Endodermal cell (in vitro differentiated cells): ENCODE data around the gene MPEG1. TPM values are rescaled to one million over a fixed set of nuclear protein-coding genes. Genes with fewer than 3 reads are reported as not detected.

Experiments
- DNase-seq: peaks from one replicate; pipeline ENCODE4 v3.0.0-alpha.2; 2017
- H3K27ac ChIP-seq: 2 replicates; pipeline ENCODE4 v1.5.1; 2013; ENCODE audit warnings: mild to moderate bottlenecking, low read depth, low read length, moderate library complexity
- H3K27me3 ChIP-seq: 2 replicates; pipeline ENCODE4 v1.6.1; 2013; ENCODE audit warnings: mild to moderate bottlenecking, low read length, moderate library complexity; ENCODE audit not compliant: insufficient read depth, control insufficient read depth, poor library complexity, severe bottlenecking
- H3K36me3 ChIP-seq: 2 replicates; pipeline ENCODE4 v1.7.0; 2013; ENCODE audit warnings: mild to moderate bottlenecking, low read length, moderate library complexity; ENCODE audit not compliant: control insufficient read depth, insufficient read depth
- H3K4me1 ChIP-seq: one replicate; pipeline ENCODE4 v1.7.0; 2013; ENCODE audit warnings: low read length; ENCODE audit not compliant: control insufficient read depth, insufficient read depth
- H3K4me3 ChIP-seq: 2 replicates; pipeline ENCODE4 v1.5.1; 2013; ENCODE audit warnings: mild to moderate bottlenecking, low read length, moderate library complexity
- H3K9ac ChIP-seq: 2 replicates; pipeline ENCODE4 v1.6.1; 2013; ENCODE audit warnings: mild to moderate bottlenecking, low read length, moderate library complexity; ENCODE audit not compliant: poor library complexity, severe bottlenecking; ENCODE audit errors: extremely low read depth
- H3K9me3 ChIP-seq: 2 replicates; pipeline ENCODE4 v1.6.1; 2013; ENCODE audit warnings: mild to moderate bottlenecking, low read length, moderate library complexity; ENCODE audit not compliant: control insufficient read depth
- H3K27ac Mint-ChIP-seq: 2 replicates; pipeline ENCODE4 v1.8.0; 2020; ENCODE audit warnings: mixed read lengths
- H3K27me3 Mint-ChIP-seq: 2 replicates; pipeline ENCODE4 v1.8.0; 2021; ENCODE audit warnings: mild to moderate bottlenecking, mixed read lengths; ENCODE audit not compliant: insufficient read depth
- H3K36me3 Mint-ChIP-seq: 2 replicates; pipeline ENCODE4 v1.8.0; 2020; ENCODE audit warnings: low read depth, mixed read lengths
- H3K4me1 Mint-ChIP-seq: 2 replicates; pipeline ENCODE4 v1.8.0; 2020; ENCODE audit warnings: mixed read lengths
- H3K4me3 Mint-ChIP-seq: 2 replicates; pipeline ENCODE4 v1.8.0; 2020; ENCODE audit warnings: mild to moderate bottlenecking, moderate library complexity, mixed read lengths
- H3K9me3 Mint-ChIP-seq: 2 replicates; pipeline ENCODE4 v1.8.0; 2020; ENCODE audit warnings: mild to moderate bottlenecking, mixed read lengths
- WGBS, 2 experiments: methylation state at CpG; one replicate each; pipeline versions ENCODE4 v1.1.5 to v1.1.7; 2013; ENCODE audit warnings: missing lambda C conversion rate in 2 of 2, mixed read lengths in 1 of 2; ENCODE audit not compliant: insufficient coverage in 1 of 2, insufficient read length in 1 of 2; 5-methylcytosine and 5-hydroxymethylcytosine counted together
- total RNA-seq, 2 donors: library from RNA; stranded (reverse); fragmentation: NEBNext Ultra II Directional in 1 of 2; extraction: Animal tissue kit (Norgen Biotek cat#: 25700) in 1 of 2; gene quantifications; 2 replicates in 1 of 2; 3 replicates in 1 of 2; pipeline ENCODE4 v1.2.1, GENCODE V29; 2021
- TF ChIP-seq, protein P1 (sequence below): fragments of 200-600 bp; sonication (generic); conservative IDR thresholded peaks from 2 replicates; pipeline ENCODE4 v1.5.0; 2021; ENCODE audit warnings: antibody characterized with exemption, mild to moderate bottlenecking

The MPEG1 gene
- total RNA-seq, 2 donors from 2014 or later, result not detected

- H3K4me3 ChIP-seq, result no peak overlapping the region
- peaks cover 17% of the 10 kb centered on the region for H3K9me3 ChIP-seq
- no peak overlapping the region for H3K9ac ChIP-seq
- peaks cover 75% of the 10 kb centered on the region for H3K36me3 Mint-ChIP-seq
- H3K4me1 Mint-ChIP-seq, result no peaks in the 10 kb centered on the region
- H3K9me3 Mint-ChIP-seq, result peaks cover 13% of the 10 kb centered on the region
- H3K27ac Mint-ChIP-seq, result no peak overlapping the region
- H3K36me3 ChIP-seq, result peaks cover 98% of the 10 kb centered on the region
- H3K27me3 ChIP-seq, result no peaks in the 10 kb centered on the region
- no peak for DNase-seq
- TF ChIP-seq, protein P1, sequence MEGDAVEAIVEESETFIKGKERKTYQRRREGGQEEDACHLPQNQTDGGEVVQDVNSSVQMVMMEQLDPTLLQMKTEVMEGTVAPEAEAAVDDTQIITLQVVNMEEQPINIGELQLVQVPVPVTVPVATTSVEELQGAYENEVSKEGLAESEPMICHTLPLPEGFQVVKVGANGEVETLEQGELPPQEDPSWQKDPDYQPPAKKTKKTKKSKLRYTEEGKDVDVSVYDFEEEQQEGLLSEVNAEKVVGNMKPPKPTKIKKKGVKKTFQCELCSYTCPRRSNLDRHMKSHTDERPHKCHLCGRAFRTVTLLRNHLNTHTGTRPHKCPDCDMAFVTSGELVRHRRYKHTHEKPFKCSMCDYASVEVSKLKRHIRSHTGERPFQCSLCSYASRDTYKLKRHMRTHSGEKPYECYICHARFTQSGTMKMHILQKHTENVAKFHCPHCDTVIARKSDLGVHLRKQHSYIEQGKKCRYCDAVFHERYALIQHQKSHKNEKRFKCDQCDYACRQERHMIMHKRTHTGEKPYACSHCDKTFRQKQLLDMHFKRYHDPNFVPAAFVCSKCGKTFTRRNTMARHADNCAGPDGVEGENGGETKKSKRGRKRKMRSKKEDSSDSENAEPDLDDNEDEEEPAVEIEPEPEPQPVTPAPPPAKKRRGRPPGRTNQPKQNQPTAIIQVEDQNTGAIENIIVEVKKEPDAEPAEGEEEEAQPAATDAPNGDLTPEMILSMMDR, result no peak
- no peaks in the 10 kb centered on the region for H3K4me1 ChIP-seq
- no peaks in the 10 kb centered on the region for H3K27me3 Mint-ChIP-seq
- H3K4me3 Mint-ChIP-seq, result no peak overlapping the region
- H3K27ac ChIP-seq, result no peak overlapping the region
- 96 to 100% methylated on average over 2 to 4 of the region's 4 CpGs for WGBS, 2 experiments
Measured at GRCh38 chr11:59192446-59193020, 20.2 kb downstream of the MPEG1 start.

DNA sequence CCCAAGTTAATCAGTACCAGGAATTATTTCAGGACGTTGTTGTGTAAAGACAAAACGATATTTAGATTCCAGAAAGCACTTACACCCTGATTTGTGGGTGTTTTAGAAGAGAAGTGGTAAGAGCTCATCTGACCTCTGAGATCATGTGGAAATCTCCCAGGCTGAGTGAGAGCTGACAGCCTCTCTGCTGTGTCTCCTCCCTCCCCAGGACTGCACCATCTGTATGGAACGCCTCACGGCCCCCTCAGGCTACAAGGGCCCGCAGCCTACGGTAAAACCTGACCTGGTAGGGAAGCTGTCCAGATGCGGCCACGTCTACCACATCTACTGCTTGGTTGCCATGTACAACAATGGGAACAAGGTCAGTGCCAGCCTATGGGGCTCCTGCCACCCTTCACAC, 20.8 kb downstream of the MPEG1 start:
- TF ChIP-seq, protein P1, result no peak
- Mint-ChIP-seq H3K9me3 (peaks cover 9% of the 10 kb centered on the region), H3K36me3 (peaks cover 73% of the 10 kb centered on the region), H3K4me1 (no peaks in the 10 kb centered on the region), H3K27ac (no peak overlapping the region), H3K27me3 (no peaks in the 10 kb centered on the region), H3K4me3 (no peak overlapping the region)
- no peak for DNase-seq
- Histone ChIP-seq H3K27ac (no peak overlapping the region), H3K36me3 (peaks cover 100% of the 10 kb centered on the region), H3K9me3 (peaks cover 16% of the 10 kb centered on the region), H3K4me3 (no peak overlapping the region), H3K9ac (no peak overlapping the region), H3K4me1 (no peaks in the 10 kb centered on the region), H3K27me3 (no peaks in the 10 kb centered on the region)
- 87 to 94% methylated on average over 3 to 8 of the region's 8 CpGs for WGBS, 2 experiments

DNA sequence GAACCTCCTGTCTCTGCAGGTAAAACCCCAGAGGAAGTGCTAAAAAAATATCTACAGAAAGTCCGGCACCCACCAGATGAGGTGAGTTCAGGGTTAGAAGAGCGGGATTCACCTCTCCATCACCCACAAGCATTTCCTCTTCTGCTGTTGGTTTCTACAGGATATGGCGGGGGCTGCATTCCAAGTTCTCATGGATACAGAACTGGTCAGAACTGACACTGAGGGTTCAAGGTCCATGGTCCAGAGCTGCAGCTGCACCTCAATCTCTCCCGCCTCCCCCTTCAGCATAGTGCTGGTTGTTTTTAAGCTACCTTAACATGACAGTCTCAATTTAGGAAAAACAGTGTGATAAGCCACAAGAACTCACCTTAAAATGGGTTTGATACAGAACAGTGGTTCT, 21.6 kb downstream of the MPEG1 start:
- H3K27ac ChIP-seq, result no peak overlapping the region
- peaks cover 1% of the 10 kb centered on the region for H3K4me1 Mint-ChIP-seq
- 97 to 100% methylated on average over 3 to 4 of the region's 4 CpGs for WGBS, 2 experiments
- no peak overlapping the region for H3K4me3 ChIP-seq
- H3K27ac Mint-ChIP-seq, result no peak overlapping the region
- peaks cover 8% of the 10 kb centered on the region for H3K9me3 ChIP-seq
- no peaks in the 10 kb centered on the region for H3K27me3 Mint-ChIP-seq
- no peak overlapping the region for H3K9ac ChIP-seq
- H3K9me3 Mint-ChIP-seq, result peaks cover 2% of the 10 kb centered on the region
- H3K27me3 ChIP-seq, result no peaks in the 10 kb centered on the region
- peaks cover 97% of the 10 kb centered on the region for H3K36me3 ChIP-seq
- peaks cover 66% of the 10 kb centered on the region for H3K36me3 Mint-ChIP-seq
- H3K4me1 ChIP-seq, result no peaks in the 10 kb centered on the region
- H3K4me3 Mint-ChIP-seq, result no peak overlapping the region
- TF ChIP-seq, protein P1, result no peak
- no peak for DNase-seq
